CD4-positive, alpha-beta T cell treated with Interferon alpha-2 for 1 hour (primary cell): ENCODE data around the gene PAX3.
"Not testable (repeated sequence)": the region's sequence is repeated elsewhere in the genome, so short reads cannot be mapped to it uniquely, and the experiment has no call there.

Experiments
- DNase-seq, 2 donors: peaks; one replicate each; pipeline ENCODE4 v3.0.0-alpha.2; 2020 to 2022

Gene PAX3

DNA sequence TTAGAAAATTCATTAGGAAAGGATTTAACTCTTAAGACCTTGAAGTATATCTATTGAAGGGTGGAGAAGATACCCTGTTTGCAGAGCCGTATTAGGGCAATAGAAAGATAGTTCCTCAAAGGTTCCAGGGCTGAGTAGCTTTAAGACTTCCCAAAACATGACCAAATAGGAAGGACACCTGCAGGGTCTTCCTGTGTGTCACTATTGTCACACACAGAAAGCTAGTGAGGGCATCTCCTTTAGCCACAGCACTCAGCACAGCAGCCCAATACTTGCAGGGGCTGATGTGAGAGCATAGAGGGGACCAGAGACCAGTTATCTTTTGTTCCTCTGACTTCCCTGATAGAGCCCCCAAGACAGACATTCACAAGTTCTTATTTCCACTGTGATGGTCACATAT lies 93.7 kb downstream of the PAX3 start:
- DNase-seq, result no peak

DNA sequence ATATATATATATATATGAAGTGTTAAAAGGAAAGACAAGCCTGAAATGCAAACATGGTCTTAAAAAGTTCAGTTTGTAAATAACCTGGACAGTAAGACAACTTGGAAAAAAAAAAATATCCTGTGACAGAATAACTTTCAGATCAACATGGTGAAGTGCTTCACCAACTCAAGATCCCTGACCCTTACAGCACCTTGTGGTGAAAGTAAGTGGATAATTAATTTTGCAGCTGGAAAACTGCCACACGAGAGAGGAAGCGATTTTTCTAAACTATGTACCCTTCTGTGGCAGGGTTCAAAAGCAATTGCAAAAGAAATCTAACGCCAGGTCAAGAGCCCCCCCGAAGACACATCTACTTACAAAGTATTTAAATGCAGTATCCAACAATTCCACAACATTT lies 95.8 kb downstream of the PAX3 start:
- no peak for DNase-seq

DNA sequence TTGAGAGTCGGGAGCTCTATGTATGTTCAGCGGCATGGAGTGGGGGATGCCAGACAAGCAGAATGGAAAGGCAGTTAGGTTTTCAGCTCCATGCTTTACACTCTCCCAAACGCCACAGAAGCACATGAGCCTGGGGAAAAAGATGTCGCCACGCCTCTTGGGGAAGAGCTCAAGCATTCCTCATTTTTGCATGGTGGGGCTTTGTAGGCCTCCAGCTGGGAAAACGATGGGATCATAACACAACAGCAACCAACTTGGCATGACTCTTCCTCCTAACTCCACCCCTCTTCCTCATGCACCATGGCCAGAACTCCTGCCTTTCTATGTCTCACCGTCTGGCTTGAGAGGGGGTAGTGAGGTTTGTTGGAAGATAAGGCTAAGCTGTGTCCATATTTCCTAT lies 102.6 kb downstream of the PAX3 start:
- no peak for DNase-seq

DNA sequence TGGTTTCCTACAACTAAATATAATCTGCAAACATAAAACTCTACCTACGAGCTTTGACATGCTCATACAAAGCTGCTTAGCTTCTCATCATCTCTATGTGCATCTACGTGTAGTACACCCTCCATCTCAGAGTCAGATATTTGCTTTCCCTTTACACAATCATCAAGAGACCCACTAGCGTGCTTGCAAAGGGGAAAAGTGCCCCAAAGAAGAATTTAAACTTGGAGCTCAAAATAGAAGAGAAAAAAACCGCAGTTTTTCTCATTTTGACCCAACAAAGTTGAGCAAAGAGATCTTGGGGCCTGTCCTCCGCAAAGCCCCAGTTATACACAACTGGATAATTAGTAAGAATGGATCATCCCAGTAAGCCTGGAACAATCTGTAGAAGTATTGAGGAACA lies 104.1 kb downstream of the PAX3 start:
- no peak for DNase-seq

DNA sequence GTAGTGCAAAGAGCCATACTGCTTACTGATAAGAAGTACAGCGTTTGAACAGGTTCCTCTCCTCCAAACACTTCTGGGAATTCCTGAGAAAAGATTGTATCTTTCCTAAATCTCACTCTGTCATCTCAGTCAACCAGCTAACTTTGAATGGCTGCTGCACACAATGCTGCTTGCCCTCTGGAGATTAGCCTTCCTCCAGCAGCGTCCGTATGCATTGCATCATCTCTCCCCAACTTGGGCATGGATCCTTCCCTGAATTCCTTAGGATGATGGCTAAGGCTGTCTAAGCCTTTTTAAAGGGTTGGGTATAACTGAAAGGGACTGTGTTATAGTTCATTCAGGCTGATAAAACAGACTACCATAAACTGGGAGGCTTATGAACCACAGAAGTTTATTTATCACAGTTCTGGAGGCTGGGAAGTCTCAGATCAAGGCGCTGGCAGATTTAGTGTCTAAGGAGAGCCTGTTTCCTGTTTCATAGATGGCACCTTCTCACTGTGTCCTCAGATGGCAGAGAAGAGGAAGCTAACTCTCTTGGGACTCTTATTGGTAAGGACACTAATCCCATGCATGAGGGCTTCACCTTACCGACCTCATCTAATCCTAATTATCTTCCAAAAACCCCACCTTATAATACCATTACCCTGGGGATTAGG lies 105.3 kb downstream of the PAX3 start:
- no peak for DNase-seq

DNA sequence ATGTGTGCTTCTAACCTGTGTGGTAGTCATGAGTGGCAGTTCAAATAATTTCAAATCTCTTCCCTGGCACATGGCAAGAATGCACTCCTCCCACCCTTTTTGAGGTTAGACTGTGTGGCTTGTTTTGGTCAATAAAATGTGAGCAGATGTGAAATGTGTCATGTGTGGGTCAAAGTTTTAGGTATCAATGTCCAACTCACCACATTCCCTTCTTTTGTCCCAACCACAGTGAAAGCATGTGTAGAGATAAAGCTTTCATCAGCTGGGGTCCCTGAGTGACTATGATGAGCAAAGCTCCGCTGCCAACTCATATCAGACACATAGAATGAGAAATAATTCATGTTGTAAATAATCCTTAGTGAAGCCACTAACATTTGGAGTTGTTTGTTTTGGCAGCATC lies 118.2 kb downstream of the PAX3 start:
- no peak for DNase-seq

DNA sequence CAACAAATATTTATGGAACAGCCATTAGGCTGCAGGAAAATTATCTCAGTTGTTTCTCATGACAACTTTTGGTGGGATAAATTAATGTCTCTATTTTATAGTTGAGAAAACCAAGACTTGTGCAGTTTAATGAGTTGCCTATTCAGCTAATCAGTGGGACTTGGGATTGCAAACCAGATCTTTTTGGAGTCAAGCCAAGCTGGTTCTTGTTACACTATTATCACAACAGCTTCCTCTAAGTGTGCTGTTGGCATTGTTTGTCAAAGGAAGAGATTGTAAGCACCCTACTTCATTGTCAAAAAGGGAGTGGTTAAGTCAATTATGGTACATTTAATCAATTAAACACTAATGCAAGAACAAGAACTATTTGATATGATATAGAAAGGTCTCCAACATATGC lies 119.2 kb downstream of the PAX3 start:
- no peak for DNase-seq

DNA sequence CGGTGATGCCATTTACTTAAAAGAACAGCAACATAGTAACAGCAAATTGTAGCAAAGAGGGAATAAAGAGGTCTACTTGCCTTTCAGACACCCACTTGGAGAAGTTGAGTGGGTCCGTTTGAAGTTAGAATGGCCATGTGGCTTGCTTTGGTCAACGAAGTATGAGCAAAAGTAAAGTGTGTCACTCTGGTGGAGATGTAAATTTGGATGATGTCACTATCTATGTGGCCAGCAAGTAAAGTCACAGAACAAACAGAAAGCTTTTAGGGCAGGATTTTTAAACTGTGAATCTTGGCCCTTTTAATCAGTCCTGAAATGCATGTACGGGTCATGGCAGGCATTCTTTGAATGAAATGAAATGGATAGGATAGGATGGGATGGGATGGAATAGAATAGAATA lies 120.3 kb downstream of the PAX3 start:
- no peak for DNase-seq

DNA sequence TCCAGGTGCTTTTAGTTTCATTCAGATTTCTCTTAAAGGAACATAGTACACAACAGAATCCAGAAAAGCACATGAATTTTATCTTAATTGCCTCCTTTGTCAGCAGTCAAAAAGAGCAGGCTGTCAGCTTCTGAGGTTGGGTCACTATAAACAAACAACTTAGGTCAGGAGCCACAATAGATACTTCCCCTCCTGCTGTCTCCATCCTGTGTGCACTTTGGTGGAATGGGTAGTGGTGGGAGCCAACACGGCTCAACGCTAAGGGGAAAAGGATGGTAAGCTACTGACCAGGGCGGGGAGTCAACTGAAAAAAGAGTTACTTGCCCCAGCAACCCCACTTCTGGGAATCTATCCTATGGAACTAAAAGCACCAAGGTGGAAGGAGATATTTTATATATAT lies 121.9 kb downstream of the PAX3 start:
- DNase-seq, result no peak

DNA sequence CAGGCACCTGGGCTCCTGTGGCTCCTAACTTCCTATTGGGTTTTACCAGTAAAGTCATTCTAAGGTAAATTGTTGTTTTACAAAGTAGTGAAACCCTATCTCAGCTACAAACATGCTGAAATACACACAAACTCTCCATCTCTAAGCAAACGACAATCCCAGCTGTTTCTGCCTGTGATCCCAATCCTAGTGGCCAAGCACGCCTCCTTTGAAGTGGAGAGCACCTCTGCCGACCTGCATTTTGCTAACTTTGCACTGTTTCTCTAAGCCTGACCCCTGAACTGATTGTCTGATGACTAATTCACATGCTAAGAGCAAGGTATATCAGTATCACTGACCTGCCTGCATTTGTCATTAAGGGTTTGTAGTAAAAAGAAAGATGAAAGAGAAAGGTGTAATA lies 124.3 kb downstream of the PAX3 start:
- DNase-seq, result no peak

DNA sequence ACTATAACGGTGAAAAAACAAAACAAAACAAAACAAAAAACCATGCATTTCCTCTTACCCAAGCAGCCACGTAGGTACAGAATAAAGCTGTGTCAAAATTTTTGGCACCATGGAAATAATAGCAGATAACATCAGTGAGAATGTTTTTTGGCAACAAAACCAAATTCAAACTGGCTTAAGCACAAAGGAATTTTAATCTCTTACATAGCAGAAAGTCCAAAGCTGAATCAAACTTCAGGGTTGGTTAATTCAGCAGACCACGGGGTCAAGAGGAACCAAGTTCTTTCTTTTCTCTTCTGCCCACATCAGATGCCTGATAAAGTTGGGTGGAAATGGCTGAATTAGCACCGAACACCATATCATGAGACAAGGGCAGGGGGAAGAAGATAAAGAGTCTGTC lies 129.5 kb downstream of the PAX3 start:
- DNase-seq, result no peak

DNA sequence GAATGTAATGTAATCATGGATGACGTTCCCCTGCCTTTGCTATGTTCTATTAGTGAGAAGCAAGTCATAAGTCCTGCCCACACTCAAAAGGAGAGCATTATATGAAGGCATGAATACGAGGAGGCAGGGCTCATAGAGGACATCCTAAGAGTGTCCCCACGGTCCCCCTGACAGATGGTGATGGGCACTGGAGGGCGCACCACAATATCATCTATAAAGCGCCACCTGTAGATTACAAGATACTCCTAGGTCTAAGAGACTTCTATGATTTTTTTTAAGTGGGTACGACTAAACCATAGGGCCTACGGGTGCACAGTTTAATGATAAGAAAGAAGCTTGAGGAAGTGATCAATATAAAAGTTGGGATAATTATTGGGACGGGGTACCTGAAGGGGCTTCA lies 131.0 kb downstream of the PAX3 start:
- DNase-seq, result no peak

DNA sequence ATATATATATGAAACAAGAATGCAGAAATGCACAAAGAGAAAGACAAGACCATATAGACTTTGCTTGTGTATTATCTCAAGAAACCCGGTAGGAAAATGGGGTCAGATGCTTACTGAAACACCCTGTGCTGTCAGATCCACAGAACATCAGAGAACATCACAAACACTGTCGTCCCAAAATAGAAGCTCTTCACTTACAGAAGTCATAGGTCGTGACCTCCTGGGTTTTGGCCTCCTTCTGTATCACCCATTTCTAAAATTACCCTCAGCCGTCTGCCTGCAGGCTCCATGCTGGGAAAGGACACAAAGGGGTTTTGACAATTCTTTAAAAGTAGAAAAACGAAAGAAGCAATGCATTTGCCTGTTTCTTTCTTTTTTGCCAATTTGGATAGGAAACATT lies 137.9 kb downstream of the PAX3 start:
- DNase-seq, result no peak

DNA sequence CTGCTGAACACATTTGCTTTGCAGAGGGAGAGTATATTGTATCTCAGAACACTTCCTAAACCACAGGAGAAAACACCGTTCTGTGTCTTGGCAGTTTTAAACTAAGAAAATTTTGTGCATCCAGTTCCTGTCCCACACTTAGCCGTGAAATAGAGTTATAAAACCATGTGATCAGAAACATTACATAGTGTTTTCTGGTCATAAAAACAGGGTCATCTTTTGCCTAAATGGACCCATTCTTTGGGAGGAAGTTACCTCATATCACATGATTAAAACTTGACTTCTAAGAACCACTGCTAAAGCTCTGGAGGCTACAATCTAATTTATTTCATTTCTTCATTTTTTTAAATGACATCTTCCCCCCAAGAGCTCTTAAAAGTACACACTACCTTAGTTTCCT lies 138.7 kb downstream of the PAX3 start:
- no peak for DNase-seq

DNA sequence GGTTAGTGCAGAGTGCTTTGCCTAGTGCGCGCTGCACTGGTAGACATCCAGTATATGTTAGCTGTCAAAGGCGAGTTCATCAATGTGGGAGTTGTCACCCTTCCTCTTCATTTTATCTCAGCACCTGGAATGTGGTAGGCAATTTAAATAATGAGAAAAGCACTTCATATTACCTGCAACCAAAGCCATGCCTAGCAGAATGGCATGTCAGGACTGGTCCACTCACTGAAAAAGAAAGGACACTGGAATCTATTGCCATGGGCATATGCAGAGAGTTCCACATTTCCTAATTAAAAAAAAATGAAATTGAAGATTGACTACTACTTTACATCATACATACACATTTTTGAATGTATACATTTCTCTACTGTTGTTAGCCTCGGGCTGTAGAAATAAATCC lies 139.6 kb downstream of the PAX3 start:
- no peak for DNase-seq

DNA sequence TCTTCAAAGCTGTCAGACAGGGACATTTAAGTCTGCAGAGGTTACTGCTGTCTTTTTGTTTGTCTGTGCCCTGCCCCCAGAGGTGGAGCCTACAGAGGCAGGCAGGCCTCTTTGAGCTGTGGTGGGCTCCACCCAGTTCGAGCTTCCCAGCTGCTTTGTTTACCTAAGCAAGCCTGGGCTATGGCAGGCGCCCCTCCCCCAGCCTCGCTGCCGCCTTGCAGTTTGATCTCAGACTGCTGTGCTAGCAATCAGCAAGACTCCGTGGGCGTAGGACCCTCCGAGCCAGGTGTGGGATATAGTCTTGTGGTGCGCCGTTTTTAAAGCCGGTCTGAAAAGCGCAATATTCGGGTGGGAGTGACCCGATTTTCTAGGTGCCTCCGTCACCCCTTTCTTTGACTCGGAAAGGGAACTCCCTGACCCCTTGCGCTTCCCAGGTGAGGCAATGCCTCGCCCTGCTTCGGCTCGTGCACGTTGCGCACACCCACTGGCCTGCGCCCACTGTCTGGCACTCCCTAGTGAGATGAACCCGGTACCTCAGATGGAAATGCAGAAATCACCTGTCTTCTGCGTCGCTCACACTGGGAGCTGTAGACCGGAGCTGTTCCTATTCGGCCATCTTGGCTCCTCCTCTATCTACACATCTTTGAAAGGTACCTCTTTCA lies 143.7 kb downstream of the PAX3 start:
- not testable (repeated sequence) for DNase-seq
